SH-SY5Y (cell line): ENCODE results near the gene SYNGR2.

Experiments used
- GATA2 ChIP-seq: IDR thresholded peaks from 2 replicates; pipeline ENCODE4 v1.6.1; 2011; ENCODE audit warnings: mild to moderate bottlenecking, low read depth, low read length
- GATA3 ChIP-seq: IDR thresholded peaks from 2 replicates; pipeline ENCODE4 v1.6.1; 2011; ENCODE audit warnings: low read depth, mild to moderate bottlenecking, low read length, moderate library complexity

GRCh38 chr17:78132084-78132676 lies 36.2 kb upstream of the SYNGR2 start:
- TF ChIP-seq GATA2 (no peak), GATA3 (no peak)
